NCI-H2081 treated with DMSO at 0.1 percent for 48 hours (cell line): ENCODE data around the gene STEAP3.
"Not testable (repeated sequence)": the region's sequence is repeated elsewhere in the genome, so short reads cannot be mapped to it uniquely, and the experiment has no call there.

Source experiments
- DNase-seq: peaks from one replicate; lab custom pipeline; 2025; lab: John Stamatoyannopoulos, UW

Gene STEAP3

DNA sequence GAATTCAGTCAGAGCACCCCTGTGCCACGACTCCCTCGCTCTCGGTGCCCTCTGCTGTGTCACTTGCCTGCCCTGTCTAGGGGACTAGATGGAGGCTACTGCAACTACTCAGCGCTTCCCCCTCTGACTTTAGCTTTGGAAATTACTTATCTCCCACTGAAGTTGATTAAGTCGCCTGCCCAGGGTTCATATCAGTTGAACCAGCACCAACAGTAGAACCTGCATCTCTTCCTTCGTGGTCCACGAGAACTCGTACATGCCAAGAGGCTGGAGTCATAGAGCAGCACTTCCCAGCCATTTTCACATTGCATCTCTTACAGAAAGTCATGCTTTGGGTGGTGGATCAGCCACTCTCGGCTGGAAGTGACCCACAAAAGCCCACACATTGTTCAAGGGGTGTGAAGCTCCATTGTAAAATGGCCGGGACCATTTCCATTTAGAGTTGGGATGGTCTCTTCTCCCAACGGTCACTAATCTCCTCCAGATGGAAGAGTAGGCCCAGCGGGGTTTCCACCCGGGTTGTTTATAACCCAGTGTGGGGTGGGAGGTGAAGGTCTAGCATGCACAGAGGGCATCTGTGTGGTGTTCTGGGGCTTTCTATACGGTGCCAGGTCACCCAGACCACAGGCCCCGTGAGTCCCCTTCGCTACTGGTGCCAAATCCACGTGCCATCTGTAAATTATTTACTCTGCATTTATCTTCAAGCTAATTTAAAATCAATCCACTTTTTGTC, 38.0 kb downstream of the STEAP3 start:
- no peak for DNase-seq

DNA sequence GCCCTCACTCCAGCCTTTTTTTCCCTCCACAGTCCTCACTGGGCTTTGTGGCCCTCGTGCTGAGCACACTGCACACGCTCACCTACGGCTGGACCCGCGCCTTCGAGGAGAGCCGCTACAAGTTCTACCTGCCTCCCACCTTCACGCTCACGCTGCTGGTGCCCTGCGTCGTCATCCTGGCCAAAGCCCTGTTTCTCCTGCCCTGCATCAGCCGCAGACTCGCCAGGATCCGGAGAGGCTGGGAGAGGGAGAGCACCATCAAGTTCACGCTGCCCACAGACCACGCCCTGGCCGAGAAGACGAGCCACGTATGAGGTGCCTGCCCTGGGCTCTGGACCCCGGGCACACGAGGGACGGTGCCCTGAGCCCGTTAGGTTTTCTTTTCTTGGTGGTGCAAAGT, 39.4 kb downstream of the STEAP3 start:
- no peak for DNase-seq

DNA sequence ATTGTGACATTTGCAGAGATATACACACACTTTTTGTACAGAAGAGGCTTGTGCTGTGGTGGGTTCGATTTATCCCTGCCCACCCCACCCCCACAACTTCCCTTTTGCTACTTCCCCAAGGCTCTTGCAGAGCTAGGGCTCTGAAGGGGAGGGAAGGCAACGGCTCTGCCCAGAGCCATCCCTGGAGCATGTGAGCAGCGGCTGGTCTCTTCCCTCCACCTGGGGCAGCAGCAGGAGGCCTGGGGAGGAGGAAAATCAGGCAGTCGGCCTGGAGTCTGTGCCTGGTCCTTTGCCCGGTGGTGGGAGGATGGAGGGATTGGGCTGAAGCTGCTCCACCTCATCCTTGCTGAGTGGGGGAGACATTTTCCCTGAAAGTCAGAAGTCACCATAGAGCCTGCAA, 40.0 kb downstream of the STEAP3 start:
- no peak for DNase-seq

DNA sequence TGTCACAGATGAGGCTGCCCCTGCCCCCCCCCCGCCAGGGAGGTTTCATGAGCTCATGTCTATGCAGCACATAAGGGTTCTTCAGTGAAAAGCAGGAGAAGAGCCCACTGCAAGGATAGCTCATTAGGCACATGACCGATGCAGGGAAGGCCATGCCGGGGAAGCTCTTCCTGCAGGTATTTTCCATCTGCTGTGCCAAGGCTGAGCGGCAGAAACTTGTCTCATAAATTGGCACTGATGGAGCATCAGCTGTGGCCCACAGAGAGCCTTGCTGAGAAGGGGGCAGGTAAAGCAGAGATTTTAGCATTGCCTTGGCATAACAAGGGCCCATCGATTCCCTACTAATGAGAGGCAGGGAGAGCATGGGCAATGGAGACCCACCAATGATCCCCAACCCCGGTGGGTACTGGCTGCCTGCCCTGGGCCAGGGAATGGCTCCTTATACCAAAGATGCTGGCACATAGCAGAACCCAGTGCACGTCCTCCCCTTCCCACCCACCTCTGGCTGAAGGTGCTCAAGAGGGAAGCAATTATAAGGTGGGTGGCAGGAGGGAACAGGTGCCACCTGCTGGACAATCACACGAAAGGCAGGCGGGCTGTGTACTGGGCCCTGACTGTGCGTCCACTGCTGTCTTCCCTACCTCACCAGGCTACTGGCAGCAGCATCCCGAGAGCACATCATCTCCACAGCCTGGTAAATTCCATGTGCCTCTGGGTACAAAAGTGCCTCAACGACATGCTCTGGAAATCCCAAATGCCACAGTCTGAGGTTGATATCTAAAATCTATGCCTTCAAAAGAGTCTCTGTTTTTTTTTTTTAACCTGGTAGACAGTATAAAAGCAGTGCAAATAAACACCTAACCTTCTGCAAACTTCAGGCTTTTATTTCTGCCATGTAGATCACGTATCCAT, 41.4 kb downstream of the STEAP3 start:
- peak; percentile 9 for DNase-seq

DNA sequence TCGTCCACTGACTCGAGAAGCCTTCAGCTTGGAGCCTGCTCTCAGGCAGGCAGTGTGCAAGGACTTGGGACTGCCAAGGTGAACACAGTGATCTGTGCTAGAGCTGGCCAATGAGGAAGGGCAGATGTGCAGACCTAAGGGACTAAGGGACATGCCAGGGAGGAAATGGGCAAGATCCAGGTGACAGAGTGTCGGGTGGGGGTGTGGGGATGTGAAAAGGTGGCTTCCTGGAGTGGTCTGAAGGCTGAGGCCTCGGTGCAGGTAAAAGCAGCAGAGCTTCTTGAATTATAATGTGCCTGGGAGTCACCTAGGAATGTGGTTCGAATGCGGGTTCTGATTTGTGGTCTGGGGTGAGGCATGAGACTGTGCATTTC, 42.0 kb downstream of the STEAP3 start:
- DNase-seq, result no peak

DNA sequence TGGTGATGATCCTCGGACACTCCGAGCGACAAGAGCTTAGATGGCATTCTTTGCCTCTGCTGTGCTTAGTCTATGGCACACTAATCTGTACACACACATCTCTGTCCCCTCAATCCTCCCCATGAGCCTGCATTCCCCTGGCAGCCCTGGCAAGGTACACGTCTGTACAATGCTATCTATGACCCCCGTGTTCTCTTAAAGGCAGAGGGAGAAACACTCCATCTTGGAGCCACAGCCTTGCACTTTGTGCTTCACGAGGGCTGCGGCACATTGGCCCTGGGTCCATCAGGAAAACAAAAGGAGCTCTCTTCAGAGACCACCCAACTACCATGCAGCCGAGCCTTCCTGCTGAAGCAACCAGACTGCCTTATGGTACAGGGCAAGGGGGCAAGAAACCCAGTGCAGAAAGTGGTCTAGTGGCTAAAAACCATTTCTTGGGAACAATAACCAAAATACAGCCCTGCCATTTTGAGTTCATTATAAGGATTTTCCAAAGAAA, 42.5 kb downstream of the STEAP3 start:
- no peak for DNase-seq

DNA sequence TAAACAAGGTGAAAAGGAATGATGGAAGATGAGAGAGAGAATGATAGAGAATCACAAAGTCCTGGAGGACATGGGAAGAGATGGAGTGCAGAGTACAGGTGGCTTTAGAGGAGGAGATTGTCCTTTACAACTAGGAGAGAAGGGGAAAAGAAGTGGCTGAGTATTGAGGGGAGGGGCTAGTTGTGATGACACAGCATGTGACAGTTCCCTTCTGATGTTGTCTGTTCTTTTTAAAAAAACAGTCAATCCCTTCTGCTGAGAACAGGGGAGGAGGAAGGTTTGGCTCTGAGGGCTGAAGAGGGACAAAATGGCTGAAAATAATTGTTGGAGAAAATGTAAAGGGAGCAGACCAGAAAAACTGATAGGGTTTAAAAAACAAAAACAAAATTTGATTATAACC, 44.0 kb downstream of the STEAP3 start:
- DNase-seq, result no peak

DNA sequence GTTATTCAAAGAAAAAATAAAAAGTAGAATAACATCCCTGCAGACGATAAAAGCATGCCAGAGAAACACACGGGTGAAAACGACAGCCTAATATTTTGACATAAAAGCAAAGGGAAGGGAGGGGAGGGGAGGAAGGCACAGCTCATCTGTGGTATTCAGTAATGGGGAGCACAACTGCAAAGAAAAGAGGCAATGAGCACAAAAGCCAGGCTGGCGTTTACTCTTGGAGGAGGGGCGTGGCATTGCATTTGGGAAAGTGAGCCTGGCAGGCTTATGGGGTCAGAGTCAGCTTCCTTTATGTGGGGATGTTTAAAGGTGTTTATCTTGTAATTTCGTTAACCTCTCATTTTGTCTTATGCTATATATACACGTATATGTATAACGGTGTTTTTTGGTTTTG, 53.2 kb downstream of the STEAP3 start:
- DNase-seq, result no peak

DNA sequence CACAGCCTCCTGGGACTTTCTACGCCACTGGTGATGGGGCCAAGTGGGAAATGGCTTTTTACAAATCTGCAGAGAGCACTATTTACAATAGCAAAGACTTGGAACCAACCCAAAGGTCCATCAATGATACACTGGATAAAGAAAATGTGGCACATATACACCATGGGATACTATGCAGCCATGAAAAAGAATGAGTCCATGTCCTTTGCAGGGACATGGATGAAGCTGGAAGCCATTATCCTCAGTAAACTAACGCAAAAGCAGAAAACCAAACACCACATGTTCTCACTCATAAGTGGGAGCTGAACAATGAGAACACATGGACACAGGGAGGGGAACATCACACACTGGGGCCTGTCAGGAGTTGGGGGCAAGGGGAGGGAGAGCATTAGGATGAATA, 54.8 kb downstream of the STEAP3 start:
- not testable (repeated sequence) for DNase-seq

DNA sequence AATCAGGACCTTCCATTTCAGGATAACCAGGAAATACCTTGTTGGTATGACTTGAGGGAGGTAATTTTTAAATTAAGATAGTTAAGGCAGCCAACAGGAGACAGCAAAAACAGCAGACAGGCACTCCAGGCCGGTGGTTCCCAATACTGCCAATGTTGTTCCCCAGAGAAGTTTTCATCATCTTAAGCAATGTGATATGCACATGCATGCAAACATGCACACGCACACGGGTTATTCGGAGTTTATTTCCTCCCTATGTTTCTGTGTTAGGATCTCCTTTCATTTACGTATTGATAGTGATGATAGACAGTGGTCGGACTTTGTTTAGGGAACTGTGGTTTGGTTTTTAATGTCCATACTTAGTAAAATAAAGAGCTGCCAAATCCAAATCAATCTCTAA, 55.3 kb downstream of the STEAP3 start:
- DNase-seq, result no peak

DNA sequence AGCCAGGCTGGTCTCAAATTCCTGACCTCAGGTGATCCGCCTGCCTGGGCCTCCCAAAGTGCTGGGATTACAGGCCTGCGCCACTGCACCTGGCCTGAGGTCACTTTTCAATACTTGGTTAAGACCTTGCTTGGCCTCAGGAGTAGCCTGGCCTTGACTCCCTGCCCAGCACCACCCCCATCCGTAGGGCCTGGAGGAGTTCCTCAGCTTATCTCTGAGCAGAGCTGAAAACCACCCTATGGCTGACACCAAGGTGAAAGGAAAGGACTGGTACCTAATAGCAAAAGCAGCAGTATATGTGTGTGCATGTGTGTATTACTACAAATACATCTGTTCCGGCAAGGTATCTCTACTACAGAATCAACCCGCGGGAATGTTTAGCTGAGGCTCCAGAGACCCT, 56.0 kb downstream of the STEAP3 start:
- DNase-seq, result no peak

DNA sequence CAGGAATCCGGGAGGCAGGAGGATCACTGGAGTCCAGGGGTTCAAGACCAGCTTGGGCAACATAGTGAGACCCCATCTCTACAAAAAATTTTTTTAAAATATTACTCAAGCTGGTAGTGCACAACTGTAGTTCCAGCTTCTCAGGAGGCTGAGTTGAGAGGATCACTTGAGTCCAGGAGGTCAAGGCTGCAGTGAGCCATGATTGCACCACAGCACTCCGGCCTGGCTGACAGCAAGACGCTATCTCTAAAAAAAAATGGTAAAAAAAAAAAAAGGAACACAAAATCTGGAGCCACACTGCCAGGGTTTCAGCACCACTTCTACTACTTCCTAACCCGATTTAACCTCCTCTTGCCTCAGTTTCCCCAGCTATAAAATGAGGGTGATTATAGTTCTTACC, 57.0 kb downstream of the STEAP3 start:
- no peak for DNase-seq

DNA sequence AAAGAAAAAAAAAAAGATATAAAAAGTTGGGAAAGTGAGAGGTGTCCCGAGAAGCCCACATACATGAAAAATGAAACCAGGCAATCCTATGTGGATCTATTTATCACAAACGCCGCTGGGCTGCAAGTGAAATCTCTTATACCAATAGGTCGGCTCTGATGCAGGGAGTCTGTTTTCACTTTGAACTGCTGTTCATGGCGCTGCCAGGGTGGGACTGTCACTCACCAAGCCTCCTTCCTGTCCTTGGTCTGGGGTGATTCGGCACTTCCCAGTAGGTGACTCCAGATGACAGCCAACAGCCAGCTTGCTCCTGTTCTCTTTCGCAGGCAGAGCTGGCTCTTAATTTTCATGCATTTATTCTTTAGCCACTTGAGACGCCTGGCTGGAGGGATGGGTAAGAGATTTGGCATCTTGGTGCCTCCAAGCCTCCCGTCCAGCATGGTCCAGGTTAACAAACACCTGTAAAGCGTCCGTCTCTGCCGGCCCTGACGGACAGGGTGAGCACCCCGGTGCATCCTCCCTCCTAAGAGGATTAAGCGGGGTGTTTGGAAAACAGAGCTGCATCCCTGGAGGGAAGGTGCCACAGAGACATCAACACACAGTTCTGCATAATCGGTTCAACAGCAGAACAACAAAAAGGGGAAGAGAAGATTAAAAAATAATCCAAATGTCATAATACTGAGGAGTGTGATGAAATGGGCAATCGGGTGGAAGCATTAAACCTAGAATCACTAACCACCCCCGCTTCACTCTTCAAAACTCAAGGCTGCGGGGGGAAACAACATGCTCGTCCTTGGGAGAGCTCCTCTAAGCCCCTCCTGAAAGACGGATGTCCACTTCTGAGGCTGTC, 58.7 kb downstream of the STEAP3 start:
- DNase-seq, result no peak

DNA sequence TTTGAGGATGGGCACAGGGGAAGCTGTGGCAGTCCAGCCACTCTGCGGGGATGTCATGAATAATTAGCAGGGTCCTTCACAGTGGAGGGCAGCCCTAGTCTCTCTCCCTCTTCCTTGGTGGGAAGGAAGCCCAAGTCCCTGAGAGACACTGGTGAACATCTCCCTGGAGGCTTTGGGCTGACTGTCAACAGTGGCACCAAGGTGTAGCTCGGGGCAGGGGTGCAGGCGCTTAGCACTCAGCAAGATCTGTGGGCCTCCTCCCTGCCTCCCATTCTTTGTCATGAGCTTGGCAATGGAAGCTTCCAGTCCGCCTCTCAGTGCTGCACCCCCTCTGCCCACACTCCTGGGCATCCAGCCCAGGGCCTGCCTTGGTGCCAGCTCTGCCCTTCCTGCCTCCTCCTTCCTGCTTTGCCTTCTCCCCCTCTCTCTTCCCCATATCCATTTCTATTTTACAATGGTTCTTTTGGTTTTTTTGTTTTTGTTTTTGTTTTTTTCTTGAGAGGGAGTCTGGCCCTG, 59.4 kb downstream of the STEAP3 start:
- no peak for DNase-seq

DNA sequence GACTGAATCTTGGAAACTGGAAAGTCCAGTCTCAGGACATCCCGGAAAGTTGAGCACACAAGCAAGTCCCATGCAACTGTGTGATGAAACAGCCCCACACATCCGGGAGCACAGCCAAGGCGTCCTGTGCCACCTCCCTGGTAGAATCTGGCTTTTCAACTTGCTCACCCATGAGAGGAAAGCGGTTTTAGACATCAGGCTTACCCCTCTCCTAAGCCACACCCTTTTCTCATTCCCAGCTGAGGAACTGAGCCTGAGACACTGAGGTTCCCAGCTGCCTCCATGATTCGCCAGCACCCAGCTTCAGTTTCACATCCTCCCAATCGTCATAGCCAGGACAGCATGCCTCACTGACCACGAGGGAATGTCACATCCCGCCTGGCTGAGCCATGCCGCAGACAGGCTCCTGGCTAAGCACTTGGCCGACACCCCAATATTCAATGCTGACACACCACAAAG, 60.3 kb downstream of the STEAP3 start:
- DNase-seq, result no peak

DNA sequence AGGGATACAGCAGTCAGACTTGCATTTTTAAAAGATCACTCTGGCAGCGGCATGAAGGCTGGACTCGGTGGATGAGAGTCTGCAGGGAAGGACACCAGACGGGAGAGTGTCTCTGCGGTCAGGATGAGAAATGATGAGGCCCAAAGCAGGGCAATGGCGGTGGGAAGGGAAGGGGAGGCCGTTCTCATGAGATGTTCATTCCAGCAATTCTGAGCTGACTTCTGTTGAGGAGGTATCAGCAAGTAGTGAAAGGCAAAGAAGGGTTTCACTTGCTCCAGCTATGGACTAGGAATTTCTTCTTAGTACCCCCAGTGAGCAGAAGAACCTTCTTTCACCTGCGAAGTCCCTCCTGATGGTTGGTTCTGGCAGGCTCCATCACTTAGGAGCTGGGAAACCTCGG, 63.0 kb downstream of the STEAP3 start:
- DNase-seq, result no peak

DNA sequence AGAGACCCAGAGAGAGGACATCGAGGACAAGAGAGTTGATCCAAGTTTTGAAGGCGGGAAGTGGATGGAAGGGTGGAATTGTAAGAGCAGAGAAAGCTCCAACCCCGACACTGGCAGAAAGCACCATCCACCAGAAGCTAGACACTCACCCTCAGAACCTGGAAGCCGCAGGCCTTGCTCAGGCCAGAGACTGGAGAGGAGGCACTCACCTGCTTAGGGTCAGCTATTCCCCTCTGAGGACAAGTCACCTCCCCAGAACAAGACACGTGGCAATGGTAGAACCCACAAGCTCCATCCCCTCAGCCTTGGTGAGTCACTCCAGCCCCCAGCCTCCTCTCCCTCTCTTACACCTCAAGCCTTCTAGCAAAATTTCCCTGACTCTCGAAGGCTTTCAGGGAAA, 64.9 kb downstream of the STEAP3 start:
- no peak for DNase-seq

DNA sequence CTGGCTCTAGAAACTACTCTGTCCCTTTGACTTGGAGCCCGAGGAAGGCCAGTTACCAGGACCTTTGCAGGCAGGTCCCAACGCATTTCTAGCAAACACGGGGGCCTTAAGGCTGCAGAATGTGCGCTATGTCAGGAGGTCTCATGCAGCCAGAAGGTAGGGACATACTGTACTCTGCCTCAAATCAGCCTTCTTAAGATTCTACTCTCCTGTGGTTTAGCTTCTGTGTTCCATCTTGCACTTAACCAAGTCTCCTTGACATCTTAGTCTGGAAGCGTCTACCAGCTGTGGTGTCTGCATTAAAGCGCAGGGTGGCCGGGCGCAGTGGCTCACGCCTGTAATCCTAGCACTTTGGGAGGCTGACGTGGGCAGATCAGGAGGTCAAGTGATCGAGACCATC, 65.5 kb downstream of the STEAP3 start:
- no peak for DNase-seq

DNA sequence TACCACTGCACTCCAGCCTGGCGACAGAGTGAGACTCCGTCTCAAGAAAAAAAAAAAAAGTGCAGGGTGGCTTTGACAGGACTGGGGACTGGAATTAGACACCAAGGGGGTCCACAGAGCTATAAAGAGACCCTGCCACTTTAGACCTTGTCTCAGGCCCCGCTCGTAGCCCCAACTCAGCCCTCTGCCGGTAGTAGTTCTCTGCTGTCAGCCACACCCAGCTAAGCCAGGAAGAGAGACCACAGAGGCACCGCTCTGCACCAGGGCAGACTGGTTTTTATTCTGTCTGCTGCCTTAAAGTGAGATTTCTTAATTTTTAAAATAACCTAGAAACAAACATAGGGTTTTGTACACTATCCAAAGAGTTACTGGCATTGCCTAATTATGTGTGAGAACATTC, 66.0 kb downstream of the STEAP3 start:
- DNase-seq, result no peak

DNA sequence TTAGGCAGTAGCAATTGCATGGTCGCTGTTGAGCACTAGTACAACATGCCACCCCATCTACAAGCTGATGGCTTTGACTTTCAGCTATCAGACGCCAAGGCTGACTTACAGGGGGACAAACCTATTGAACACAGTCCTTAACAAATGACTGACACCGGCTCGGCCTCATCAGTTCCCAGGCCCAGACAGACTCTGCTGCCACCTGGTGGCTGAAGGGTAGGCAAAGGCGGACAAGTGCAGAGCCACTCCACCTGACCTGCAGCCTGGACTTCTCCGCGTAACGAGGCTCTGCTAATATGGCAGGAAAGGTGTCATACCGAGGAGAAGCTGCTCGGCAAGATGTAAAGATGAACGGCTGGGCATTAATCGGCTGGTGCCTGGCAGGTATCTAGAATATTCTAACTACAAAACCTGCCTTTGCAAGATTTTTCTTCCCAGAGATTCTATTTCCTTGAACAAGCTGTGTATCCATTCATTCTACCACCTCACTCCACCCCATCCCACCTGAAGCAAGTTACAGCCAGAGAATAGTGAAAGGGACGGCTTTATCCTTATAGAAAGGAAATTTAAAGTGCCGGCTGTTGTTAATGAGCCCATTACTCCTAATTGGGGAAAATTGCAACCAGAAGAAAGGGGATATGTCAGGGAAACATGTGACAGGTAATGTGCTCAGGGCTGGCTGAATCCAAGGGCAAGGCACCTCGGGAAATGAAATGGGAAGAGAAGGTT, 67.4 kb downstream of the STEAP3 start:
- peak; percentile 9 for DNase-seq

DNA sequence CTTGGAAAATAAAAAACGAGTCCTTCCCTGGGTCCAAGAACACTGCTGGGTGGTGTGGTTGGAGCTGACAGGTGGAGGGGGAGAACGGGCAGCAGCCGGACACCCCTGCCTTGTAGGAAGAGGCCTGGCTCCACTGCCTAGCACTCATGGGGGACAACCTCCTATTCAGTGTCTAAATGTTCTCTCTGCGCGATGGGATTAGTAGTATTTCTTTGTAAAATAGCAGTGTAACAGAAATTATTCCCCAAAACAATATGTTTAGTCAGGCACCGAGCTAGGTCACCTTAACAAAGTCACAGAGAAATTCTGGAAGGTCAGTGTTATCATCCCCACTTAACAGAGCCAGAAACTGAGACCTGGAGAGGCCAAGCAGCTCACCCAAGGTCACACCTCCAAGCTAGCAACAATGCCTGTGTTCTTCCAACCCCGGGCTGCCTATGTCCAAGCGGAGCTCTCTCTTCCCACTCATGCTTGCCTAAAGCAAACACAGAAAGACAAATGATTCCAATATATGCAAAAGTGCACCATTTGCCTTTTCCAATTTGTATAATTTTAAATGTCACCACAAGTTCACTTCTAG, 68.0 kb downstream of the STEAP3 start:
- no peak for DNase-seq
